ENCODE measurements around the gene JMJD8.

Gene JMJD8

DNA sequence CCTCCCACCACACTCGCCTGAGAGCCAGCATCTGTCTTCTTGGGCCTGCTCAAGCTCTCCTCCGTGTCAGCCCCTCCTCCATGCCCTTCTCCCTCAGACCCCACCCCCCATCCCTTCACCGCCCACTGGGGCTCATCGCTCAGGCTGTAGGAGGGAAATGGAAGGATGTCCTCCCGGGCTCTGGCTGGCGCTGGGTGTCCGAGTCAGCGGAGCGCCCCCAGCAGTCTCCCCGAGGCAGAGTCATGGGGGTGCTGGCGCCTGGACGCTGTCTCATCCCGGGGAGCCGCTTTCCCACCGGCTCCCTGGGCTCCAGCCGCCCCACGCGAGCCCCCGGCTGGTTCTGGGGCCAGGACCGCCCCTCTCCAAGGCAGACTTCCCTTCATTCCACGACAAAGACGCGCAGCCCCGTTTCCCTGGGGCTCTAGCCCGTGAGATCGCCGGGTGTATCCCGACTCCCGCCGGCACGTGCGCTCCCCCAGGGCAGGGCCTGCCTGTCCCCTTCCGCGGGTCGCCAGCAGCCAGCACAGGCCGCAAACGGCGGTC lies 36.4 kb upstream of the JMJD8 start (continued):
- TF ChIP-seq, protein P1, sequence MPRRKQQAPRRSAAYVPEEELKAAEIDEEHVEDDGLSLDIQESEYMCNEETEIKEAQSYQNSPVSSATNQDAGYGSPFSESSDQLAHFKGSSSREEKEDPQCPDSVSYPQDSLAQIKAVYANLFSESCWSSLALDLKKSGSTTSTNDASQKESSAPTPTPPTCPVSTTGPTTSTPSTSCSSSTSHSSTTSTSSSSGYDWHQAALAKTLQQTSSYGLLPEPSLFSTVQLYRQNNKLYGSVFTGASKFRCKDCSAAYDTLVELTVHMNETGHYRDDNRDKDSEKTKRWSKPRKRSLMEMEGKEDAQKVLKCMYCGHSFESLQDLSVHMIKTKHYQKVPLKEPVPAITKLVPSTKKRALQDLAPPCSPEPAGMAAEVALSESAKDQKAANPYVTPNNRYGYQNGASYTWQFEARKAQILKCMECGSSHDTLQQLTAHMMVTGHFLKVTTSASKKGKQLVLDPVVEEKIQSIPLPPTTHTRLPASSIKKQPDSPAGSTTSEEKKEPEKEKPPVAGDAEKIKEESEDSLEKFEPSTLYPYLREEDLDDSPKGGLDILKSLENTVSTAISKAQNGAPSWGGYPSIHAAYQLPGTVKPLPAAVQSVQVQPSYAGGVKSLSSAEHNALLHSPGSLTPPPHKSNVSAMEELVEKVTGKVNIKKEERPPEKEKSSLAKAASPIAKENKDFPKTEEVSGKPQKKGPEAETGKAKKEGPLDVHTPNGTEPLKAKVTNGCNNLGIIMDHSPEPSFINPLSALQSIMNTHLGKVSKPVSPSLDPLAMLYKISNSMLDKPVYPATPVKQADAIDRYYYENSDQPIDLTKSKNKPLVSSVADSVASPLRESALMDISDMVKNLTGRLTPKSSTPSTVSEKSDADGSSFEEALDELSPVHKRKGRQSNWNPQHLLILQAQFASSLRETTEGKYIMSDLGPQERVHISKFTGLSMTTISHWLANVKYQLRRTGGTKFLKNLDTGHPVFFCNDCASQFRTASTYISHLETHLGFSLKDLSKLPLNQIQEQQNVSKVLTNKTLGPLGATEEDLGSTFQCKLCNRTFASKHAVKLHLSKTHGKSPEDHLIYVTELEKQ (tag by site-specific recombination; IDR thresholded peaks at IDR 0.05; ENCODE audit: borderline replicate concordance): no peak
- TF ChIP-seq BCL11B (tag by site-specific recombination; IDR thresholded peaks at IDR 0.05; ENCODE audit: low read depth): peak; percentile 16; the same call in 1 of the 2 replicates
- 0 out of 2 replicates have a peak, but pooled peaks have one; percentile 52 for TF ChIP-seq ZNF335 (tag by site-specific recombination; conservative IDR thresholded peaks at IDR 0.05)
- TF ChIP-seq, protein P2, sequence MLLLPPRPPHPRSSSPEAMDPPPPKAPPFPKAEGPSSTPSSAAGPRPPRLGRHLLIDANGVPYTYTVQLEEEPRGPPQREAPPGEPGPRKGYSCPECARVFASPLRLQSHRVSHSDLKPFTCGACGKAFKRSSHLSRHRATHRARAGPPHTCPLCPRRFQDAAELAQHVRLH (tag by site-specific recombination; IDR thresholded peaks at IDR 0.05): no peak
- TF ChIP-seq KLF1 (tag by site-specific recombination; IDR thresholded peaks at IDR 0.05): no peak; the same call in 1 of the 2 replicates
- TF ChIP-seq ZNF514 (tag by site-specific recombination; IDR thresholded peaks at IDR 0.05): no peak
- peak; percentile 93 for TF ChIP-seq GLIS2 (tag by site-specific recombination; IDR thresholded peaks at IDR 0.05)
- TF ChIP-seq ZNF211 (tag by site-specific recombination; IDR thresholded peaks at IDR 0.05; ENCODE audit: low read depth): no peak
- TF ChIP-seq ZNF501 (tag by site-specific recombination; IDR thresholded peaks at IDR 0.05): 0 out of 2 replicates have a peak, but pooled peaks have one; percentile 20
- no peak for TF ChIP-seq ZNF221 (tag by site-specific recombination; IDR thresholded peaks at IDR 0.05; ENCODE audit: borderline replicate concordance)
- TF ChIP-seq KLF10 (tag by site-specific recombination; IDR thresholded peaks at IDR 0.05): no peak
- TF ChIP-seq, protein P3, sequence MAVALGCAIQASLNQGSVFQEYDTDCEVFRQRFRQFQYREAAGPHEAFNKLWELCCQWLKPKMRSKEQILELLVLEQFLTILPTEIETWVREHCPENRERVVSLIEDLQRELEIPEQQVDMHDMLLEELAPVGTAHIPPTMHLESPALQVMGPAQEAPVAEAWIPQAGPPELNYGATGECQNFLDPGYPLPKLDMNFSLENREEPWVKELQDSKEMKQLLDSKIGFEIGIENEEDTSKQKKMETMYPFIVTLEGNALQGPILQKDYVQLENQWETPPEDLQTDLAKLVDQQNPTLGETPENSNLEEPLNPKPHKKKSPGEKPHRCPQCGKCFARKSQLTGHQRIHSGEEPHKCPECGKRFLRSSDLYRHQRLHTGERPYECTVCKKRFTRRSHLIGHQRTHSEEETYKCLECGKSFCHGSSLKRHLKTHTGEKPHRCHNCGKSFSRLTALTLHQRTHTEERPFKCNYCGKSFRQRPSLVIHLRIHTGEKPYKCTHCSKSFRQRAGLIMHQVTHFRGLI (tag by site-specific recombination; IDR thresholded peaks at IDR 0.05): no peak
- no peak for TF ChIP-seq ZNF529 (tag by site-specific recombination; IDR thresholded peaks at IDR 0.05; ENCODE audit: insufficient replicate concordance)
- TF ChIP-seq, protein P4, sequence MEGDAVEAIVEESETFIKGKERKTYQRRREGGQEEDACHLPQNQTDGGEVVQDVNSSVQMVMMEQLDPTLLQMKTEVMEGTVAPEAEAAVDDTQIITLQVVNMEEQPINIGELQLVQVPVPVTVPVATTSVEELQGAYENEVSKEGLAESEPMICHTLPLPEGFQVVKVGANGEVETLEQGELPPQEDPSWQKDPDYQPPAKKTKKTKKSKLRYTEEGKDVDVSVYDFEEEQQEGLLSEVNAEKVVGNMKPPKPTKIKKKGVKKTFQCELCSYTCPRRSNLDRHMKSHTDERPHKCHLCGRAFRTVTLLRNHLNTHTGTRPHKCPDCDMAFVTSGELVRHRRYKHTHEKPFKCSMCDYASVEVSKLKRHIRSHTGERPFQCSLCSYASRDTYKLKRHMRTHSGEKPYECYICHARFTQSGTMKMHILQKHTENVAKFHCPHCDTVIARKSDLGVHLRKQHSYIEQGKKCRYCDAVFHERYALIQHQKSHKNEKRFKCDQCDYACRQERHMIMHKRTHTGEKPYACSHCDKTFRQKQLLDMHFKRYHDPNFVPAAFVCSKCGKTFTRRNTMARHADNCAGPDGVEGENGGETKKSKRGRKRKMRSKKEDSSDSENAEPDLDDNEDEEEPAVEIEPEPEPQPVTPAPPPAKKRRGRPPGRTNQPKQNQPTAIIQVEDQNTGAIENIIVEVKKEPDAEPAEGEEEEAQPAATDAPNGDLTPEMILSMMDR (tag by site-specific recombination; IDR thresholded peaks at IDR 0.05): peak; percentile 74
- TF ChIP-seq ZNF248 (tag by site-specific recombination; IDR thresholded peaks at IDR 0.05): no peak
- TF ChIP-seq ZNF19 (tag by site-specific recombination; IDR thresholded peaks at IDR 0.05; ENCODE audit: low read depth): no peak
- TF ChIP-seq ZNF132 (tag by site-specific recombination; IDR thresholded peaks at IDR 0.05; ENCODE audit: borderline replicate concordance): no peak
- no peak for TF ChIP-seq MZF1 (tag by site-specific recombination; IDR thresholded peaks at IDR 0.05; ENCODE audit: borderline replicate concordance)
- TF ChIP-seq, protein P5, sequence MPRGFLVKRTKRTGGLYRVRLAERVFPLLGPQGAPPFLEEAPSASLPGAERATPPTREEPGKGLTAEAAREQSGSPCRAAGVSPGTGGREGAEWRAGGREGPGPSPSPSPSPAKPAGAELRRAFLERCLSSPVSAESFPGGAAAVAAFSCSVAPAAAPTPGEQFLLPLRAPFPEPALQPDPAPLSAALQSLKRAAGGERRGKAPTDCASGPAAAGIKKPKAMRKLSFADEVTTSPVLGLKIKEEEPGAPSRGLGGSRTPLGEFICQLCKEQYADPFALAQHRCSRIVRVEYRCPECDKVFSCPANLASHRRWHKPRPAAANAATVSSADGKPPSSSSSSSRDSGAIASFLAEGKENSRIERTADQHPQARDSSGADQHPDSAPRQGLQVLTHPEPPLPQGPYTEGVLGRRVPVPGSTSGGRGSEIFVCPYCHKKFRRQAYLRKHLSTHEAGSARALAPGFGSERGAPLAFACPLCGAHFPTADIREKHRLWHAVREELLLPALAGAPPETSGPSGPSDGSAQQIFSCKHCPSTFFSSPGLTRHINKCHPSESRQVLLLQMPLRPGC (tag by site-specific recombination; IDR thresholded peaks at IDR 0.05): peak; percentile 66; the same call in 1 of the 2 replicates
- TF ChIP-seq HOXC10 (CRISPR knock-in tag; IDR thresholded peaks at IDR 0.05): no peak
- TF ChIP-seq ZNF174 (tag by site-specific recombination; IDR thresholded peaks at IDR 0.05): no peak
- TF ChIP-seq, protein P6, sequence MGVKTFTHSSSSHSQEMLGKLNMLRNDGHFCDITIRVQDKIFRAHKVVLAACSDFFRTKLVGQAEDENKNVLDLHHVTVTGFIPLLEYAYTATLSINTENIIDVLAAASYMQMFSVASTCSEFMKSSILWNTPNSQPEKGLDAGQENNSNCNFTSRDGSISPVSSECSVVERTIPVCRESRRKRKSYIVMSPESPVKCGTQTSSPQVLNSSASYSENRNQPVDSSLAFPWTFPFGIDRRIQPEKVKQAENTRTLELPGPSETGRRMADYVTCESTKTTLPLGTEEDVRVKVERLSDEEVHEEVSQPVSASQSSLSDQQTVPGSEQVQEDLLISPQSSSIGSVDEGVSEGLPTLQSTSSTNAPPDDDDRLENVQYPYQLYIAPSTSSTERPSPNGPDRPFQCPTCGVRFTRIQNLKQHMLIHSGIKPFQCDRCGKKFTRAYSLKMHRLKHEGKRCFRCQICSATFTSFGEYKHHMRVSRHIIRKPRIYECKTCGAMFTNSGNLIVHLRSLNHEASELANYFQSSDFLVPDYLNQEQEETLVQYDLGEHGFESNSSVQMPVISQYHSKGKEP (tag by site-specific recombination; IDR thresholded peaks at IDR 0.05): no peak
- TF ChIP-seq ZNF157 (tag by site-specific recombination; IDR thresholded peaks at IDR 0.05): no peak
- TF ChIP-seq, protein P7, sequence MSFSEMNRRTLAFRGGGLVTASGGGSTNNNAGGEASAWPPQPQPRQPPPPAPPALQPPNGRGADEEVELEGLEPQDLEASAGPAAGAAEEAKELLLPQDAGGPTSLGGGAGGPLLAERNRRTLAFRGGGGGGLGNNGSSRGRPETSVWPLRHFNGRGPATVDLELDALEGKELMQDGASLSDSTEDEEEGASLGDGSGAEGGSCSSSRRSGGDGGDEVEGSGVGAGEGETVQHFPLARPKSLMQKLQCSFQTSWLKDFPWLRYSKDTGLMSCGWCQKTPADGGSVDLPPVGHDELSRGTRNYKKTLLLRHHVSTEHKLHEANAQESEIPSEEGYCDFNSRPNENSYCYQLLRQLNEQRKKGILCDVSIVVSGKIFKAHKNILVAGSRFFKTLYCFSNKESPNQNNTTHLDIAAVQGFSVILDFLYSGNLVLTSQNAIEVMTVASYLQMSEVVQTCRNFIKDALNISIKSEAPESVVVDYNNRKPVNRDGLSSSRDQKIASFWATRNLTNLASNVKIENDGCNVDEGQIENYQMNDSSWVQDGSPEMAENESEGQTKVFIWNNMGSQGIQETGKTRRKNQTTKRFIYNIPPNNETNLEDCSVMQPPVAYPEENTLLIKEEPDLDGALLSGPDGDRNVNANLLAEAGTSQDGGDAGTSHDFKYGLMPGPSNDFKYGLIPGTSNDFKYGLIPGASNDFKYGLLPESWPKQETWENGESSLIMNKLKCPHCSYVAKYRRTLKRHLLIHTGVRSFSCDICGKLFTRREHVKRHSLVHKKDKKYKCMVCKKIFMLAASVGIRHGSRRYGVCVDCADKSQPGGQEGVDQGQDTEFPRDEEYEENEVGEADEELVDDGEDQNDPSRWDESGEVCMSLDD (tag by site-specific recombination; IDR thresholded peaks at IDR 0.05): peak; percentile 74
- TF ChIP-seq ZNF747 (tag by site-specific recombination; IDR thresholded peaks at IDR 0.05): no peak
- TF ChIP-seq ZNF558 (tag by site-specific recombination; IDR thresholded peaks at IDR 0.05): no peak
- TF ChIP-seq HOXA7 (CRISPR knock-in tag; IDR thresholded peaks at IDR 0.05; ENCODE audit: borderline replicate concordance): no peak

Data from HEK293 (cell line).